CD4-positive, alpha-beta T cell treated with Interleukin-21 for 1 hour (primary cell): Measurements from ENCODE around the gene ZNRF2.
"Not testable (repeated sequence)": the region's sequence is repeated elsewhere in the genome, so short reads cannot be mapped to it uniquely, and the experiment has no call there.

Experiments
- DNase-seq: peaks from one replicate; pipeline ENCODE4 v3.0.0-alpha.2; 2020

Gene ZNRF2

GRCh38 chr7:30263090-30263710 is 21.2 kb upstream of the ZNRF2 start:
- no peak for DNase-seq

- DNase-seq = no peak
These were observed 20.3 kb upstream of the ZNRF2 start for GRCh38 chr7:30264052-30264451.

GRCh38 chr7:30265189-30265588 is 19.2 kb upstream of the ZNRF2 start:
- DNase-seq = not testable (repeated sequence)

- no peak for DNase-seq
These were observed 17.7 kb upstream of the ZNRF2 start for GRCh38 chr7:30266686-30267085.

GRCh38 chr7:30268586-30268985 is 15.8 kb upstream of the ZNRF2 start:
- no peak for DNase-seq

- DNase-seq = no peak
These were observed 14.9 kb upstream of the ZNRF2 start for GRCh38 chr7:30269490-30269889.

- no peak for DNase-seq
These were observed 13.5 kb upstream of the ZNRF2 start for GRCh38 chr7:30270921-30271320.

- no peak for DNase-seq
These were observed 12.3 kb upstream of the ZNRF2 start for GRCh38 chr7:30272126-30272525.

GRCh38 chr7:30273552-30273951 is 10.8 kb upstream of the ZNRF2 start:
- no peak for DNase-seq

- DNase-seq = no peak
These were observed 9.8 kb upstream of the ZNRF2 start for GRCh38 chr7:30274641-30275040.

GRCh38 chr7:30276203-30276900 is 8.0 kb upstream of the ZNRF2 start:
- DNase-seq = peak; percentile 68

GRCh38 chr7:30278376-30278775 is 6.0 kb upstream of the ZNRF2 start:
- DNase-seq = no peak

- no peak for DNase-seq
These were observed 5.3 kb upstream of the ZNRF2 start for GRCh38 chr7:30278849-30279652.

- DNase-seq = no peak
These were observed 4.8 kb upstream of the ZNRF2 start for GRCh38 chr7:30279653-30279904.

GRCh38 chr7:30280631-30281030 is 3.8 kb upstream of the ZNRF2 start:
- DNase-seq = no peak

- DNase-seq = no peak
These were observed 3.1 kb upstream of the ZNRF2 start for GRCh38 chr7:30281263-30281662.

GRCh38 chr7:30281791-30282190 is 2.6 kb upstream of the ZNRF2 start:
- no peak for DNase-seq

- DNase-seq = no peak
These were observed 1.7 kb upstream of the ZNRF2 start for GRCh38 chr7:30282735-30283134.

GRCh38 chr7:30285067-30285535 is 704 bp downstream of the ZNRF2 start:
- DNase-seq = peak; percentile 37

- DNase-seq = peak; percentile 79
These were observed 1.3 kb downstream of the ZNRF2 start for GRCh38 chr7:30285536-30286284.

GRCh38 chr7:30286749-30287148 is 2.4 kb downstream of the ZNRF2 start:
- no peak for DNase-seq

- DNase-seq = not testable (repeated sequence)
These were observed 3.2 kb downstream of the ZNRF2 start for GRCh38 chr7:30287625-30288024.

GRCh38 chr7:30289634-30290033 is 5.2 kb downstream of the ZNRF2 start:
- DNase-seq = not testable (repeated sequence)
